SU-DHL-6 (cell line): Measurements from ENCODE around the gene TTN.

Source experiments
- CTCF ChIP-seq: fragments of 200-600 bp; sonication (generic); IDR thresholded peaks from one replicate; pipeline ENCODE4 v1.5.1; 2017; ENCODE audit warnings: antibody characterized with exemption, mild to moderate bottlenecking, low read length, moderate library complexity; ENCODE audit not compliant: insufficient read depth, poor library complexity, severe bottlenecking
- EZH2phosphoT487 ChIP-seq: fragments of 200-600 bp; sonication (generic), shearing (Covaris generic); conservative IDR thresholded peaks from 2 replicates; pipeline ENCODE4 v1.6.1; 2018; ENCODE audit warnings: mild to moderate bottlenecking, antibody characterized with exemption, low read length, moderate library complexity, mixed read lengths

- TF ChIP-seq CTCF (no peak), EZH2phosphoT487 (no peak)
These were observed 4.7 kb upstream of the TTN start for GRCh38 chr2:178811901-178812300.
